PFSK-1 (cell line): Measurements from ENCODE around the gene TMEM117.

Experiments
- FOXP2 ChIP-seq: optimal IDR thresholded peaks from 2 replicates; pipeline ENCODE3; 2011; ENCODE audit warnings: borderline replicate concordance, control low read depth, inconsistent platforms; ENCODE audit not compliant: insufficient read depth; ENCODE audit errors: extremely low read length, extremely low read depth
- POLR2AphosphoS5 ChIP-seq: IDR thresholded peaks from 2 replicates; pipeline ENCODE4 v1.6.1; 2012; ENCODE audit warnings: low read depth, mild to moderate bottlenecking, control low read depth, low read length, moderate library complexity
- REST ChIP-seq, 2 experiments: IDR thresholded peaks; 2 replicates each; pipeline versions ENCODE4 v1.6.1 to v1.8.0; 2011 to 2012; ENCODE audit warnings: low read depth in 2 of 2, low read length in 2 of 2, control low read depth in 1 of 2, inconsistent platforms in 1 of 2, mild to moderate bottlenecking in 1 of 2, moderate library complexity in 1 of 2; ENCODE audit not compliant: insufficient read depth in 1 of 2
- SIN3A ChIP-seq: IDR thresholded peaks from 2 replicates; pipeline ENCODE4 v1.6.1; 2012; ENCODE audit warnings: mild to moderate bottlenecking, low read length, moderate library complexity, borderline replicate concordance; ENCODE audit not compliant: insufficient read depth
- TAF1 ChIP-seq: IDR thresholded peaks from 2 replicates; pipeline ENCODE4 v1.6.1; 2012; ENCODE audit warnings: low read length, control low read depth, borderline replicate concordance; ENCODE audit not compliant: insufficient read depth

The TMEM117 gene

GRCh38 chr12:43914923-43915468 is 79.1 kb downstream of the TMEM117 start:
- TF ChIP-seq POLR2AphosphoS5 (no peak), REST (IDR thresholded peaks at IDR 0.05; ENCODE audit: insufficient read depth in 1 of 2, low read depth in 2 of 2, low read length in 2 of 2) (no peak), TAF1 (no peak), FOXP2 (no peak), SIN3A (no peak)

- TF ChIP-seq POLR2AphosphoS5 = no peak
- no peak for TF ChIP-seq TAF1
- no peak for TF ChIP-seq REST (IDR thresholded peaks at IDR 0.05; ENCODE audit: insufficient read depth in 1 of 2, low read depth in 2 of 2, low read length in 2 of 2)
- no peak for TF ChIP-seq FOXP2
- no peak for TF ChIP-seq SIN3A
These were observed 82.0 kb downstream of the TMEM117 start for GRCh38 chr12:43917896-43918295.

GRCh38 chr12:43921666-43922337 is 85.9 kb downstream of the TMEM117 start:
- no peak for TF ChIP-seq POLR2AphosphoS5
- TF ChIP-seq FOXP2 = no peak
- no peak for TF ChIP-seq REST (IDR thresholded peaks at IDR 0.05; ENCODE audit: insufficient read depth in 1 of 2, low read depth in 2 of 2, low read length in 2 of 2)
- TF ChIP-seq TAF1 = no peak
- TF ChIP-seq SIN3A = no peak

- TF ChIP-seq POLR2AphosphoS5 = no peak
- no peak for TF ChIP-seq REST (IDR thresholded peaks at IDR 0.05; ENCODE audit: insufficient read depth in 1 of 2, low read depth in 2 of 2, low read length in 2 of 2)
These were observed 94.2 kb downstream of the TMEM117 start for GRCh38 chr12:43930032-43930431.

- no peak for TF ChIP-seq REST (IDR thresholded peaks at IDR 0.05; ENCODE audit: insufficient read depth in 1 of 2, low read depth in 2 of 2, low read length in 2 of 2)
- TF ChIP-seq POLR2AphosphoS5 = no peak
- TF ChIP-seq FOXP2 = no peak
- no peak for TF ChIP-seq SIN3A
- TF ChIP-seq TAF1 = no peak
These were observed 95.3 kb downstream of the TMEM117 start for GRCh38 chr12:43931187-43931586.
